HepG2 (cell line): ENCODE measurements around the gene PXK. TPM values are rescaled to one million over a fixed set of nuclear protein-coding genes. Genes with fewer than 3 reads are reported as not detected.
A peak's percentile ranks its signal among the peaks of the same experiment; 100 is the strongest.

ENCODE experiments used
- ATAD3A ChIP-seq: sonication (generic); formaldehyde crosslinking; IDR thresholded peaks from 2 replicates; pipeline ENCODE4 v1.4.0; 2020; ENCODE audit warnings: missing genetic modification reagents
- ATRX ChIP-seq: sonication (generic); formaldehyde crosslinking; IDR thresholded peaks from 2 replicates; pipeline ENCODE4 v1.4.0; 2020; ENCODE audit warnings: missing genetic modification reagents, borderline replicate concordance
- DMTF1 ChIP-seq: sonication (generic); formaldehyde crosslinking; IDR thresholded peaks from 2 replicates; pipeline ENCODE4 v1.4.0; 2020; ENCODE audit warnings: mild to moderate bottlenecking, missing genetic modification reagents
- DNMT1 ChIP-seq: sonication (generic); formaldehyde crosslinking; IDR thresholded peaks from 2 replicates; pipeline ENCODE4 v1.5.1; 2020; ENCODE audit warnings: mild to moderate bottlenecking, missing genetic modification reagents
- MED13 ChIP-seq: sonication (generic); formaldehyde crosslinking; IDR thresholded peaks from 2 replicates; pipeline ENCODE4 v1.5.0; 2020; ENCODE audit warnings: missing genetic modification reagents
- NFKBIZ ChIP-seq: IDR thresholded peaks from 2 replicates; pipeline ENCODE4 v1.6.1; 2018; ENCODE audit warnings: missing genetic modification reagents, missing compliant biosample characterization
- PHF20 ChIP-seq: sonication (generic); formaldehyde crosslinking; IDR thresholded peaks from 2 replicates; pipeline ENCODE4 v1.5.0; 2020; ENCODE audit warnings: mild to moderate bottlenecking, missing genetic modification reagents
- PHF21A ChIP-seq: sonication (generic); formaldehyde crosslinking; IDR thresholded peaks from 2 replicates; pipeline ENCODE4 v1.5.0; 2020; ENCODE audit warnings: mild to moderate bottlenecking, missing genetic modification reagents
- SMYD3 ChIP-seq: sonication (generic); formaldehyde crosslinking; IDR thresholded peaks from 2 replicates; pipeline ENCODE4 v1.8.1; 2023; ENCODE audit warnings: mild to moderate bottlenecking, missing genetic modification reagents
- SRSF1 ChIP-seq: fragments of 200-400 bp; formaldehyde crosslinking; optimal IDR thresholded peaks from 2 replicates; pipeline ENCODE3; 2017; ENCODE audit warnings: mild to moderate bottlenecking, low read depth, low read length, moderate library complexity
- TFE3 ChIP-seq: IDR thresholded peaks from 2 replicates; pipeline ENCODE4 v1.6.1; 2016
- ZBTB42 ChIP-seq: sonication (generic); formaldehyde crosslinking; IDR thresholded peaks from 2 replicates; pipeline ENCODE4 v1.5.0; 2020; ENCODE audit warnings: mild to moderate bottlenecking, missing genetic modification reagents
- ZNF335 ChIP-seq: sonication (generic); formaldehyde crosslinking; IDR thresholded peaks from 2 replicates; pipeline ENCODE4 v1.4.0; 2020; ENCODE audit warnings: missing genetic modification reagents
- ZNF451 ChIP-seq: sonication (generic); formaldehyde crosslinking; IDR thresholded peaks from 2 replicates; pipeline ENCODE4 v1.5.0; 2020; ENCODE audit warnings: mild to moderate bottlenecking, missing genetic modification reagents
- ZNF460 ChIP-seq: sonication (generic); formaldehyde crosslinking; IDR thresholded peaks from 2 replicates; pipeline ENCODE4 v1.5.1; 2020; ENCODE audit warnings: missing genetic modification reagents, mild to moderate bottlenecking, borderline replicate concordance
- ZNF713 ChIP-seq: sonication (generic); formaldehyde crosslinking; IDR thresholded peaks from 2 replicates; pipeline ENCODE4 v1.4.0; 2020; ENCODE audit warnings: mild to moderate bottlenecking, missing genetic modification reagents
- ZNF772 ChIP-seq: sonication (generic); formaldehyde crosslinking; IDR thresholded peaks from 2 replicates; pipeline ENCODE4 v1.5.0; 2020; ENCODE audit warnings: mild to moderate bottlenecking, missing genetic modification reagents
- ZNF879 ChIP-seq: sonication (generic); formaldehyde crosslinking; IDR thresholded peaks from 2 replicates; pipeline ENCODE4 v1.8.1; 2023; ENCODE audit warnings: missing genetic modification reagents
- polyA plus RNA-seq, 8 experiments: library from polyadenylated mRNA; depleted of rRNA in 3 of 8; stranded (reverse) in 7 of 8; unstranded in 1 of 8; fragments of >200 nt; fragmentation: Illumina TruSeq in 4 of 8; extraction: Trizol in 4 of 8; gene quantifications; 2 replicates each; pipeline versions ENCODE4 v1.2.1 to v1.2.3, GENCODE V29; 2011 to 2016; ENCODE audit warnings: low read depth in 4 of 8, missing spikeins in 1 of 8, mixed read lengths in 1 of 8; ENCODE audit not compliant: insufficient read depth in 1 of 8
- total RNA-seq, 5 experiments: library from RNA; depleted of rRNA; stranded (reverse); fragments of >200 nt; fragmentation: Illumina TruSeq; extraction: Trizol; gene quantifications; 2 replicates each; pipeline ENCODE4 v1.2.3, GENCODE V29; 2016; ENCODE audit warnings: low read depth in 1 of 5
- TF ChIP-seq, protein P1 (sequence below): sonication (generic); formaldehyde crosslinking; IDR thresholded peaks from 2 replicates; pipeline ENCODE4; 2020; ENCODE audit warnings: missing genetic modification reagents, mild to moderate bottlenecking, borderline replicate concordance
- TF ChIP-seq, protein P2 (sequence below): sonication (generic); formaldehyde crosslinking; IDR thresholded peaks from 2 replicates; pipeline ENCODE4 v1.9.0; 2021; ENCODE audit warnings: missing genetic modification reagents, borderline replicate concordance

Gene PXK
- total and polyA plus RNA-seq, 2 of the 13 experiments (the other 11 are each of a cell fraction or from before 2014, with no cell fraction given): 6.4 to 18.6 TPM

GRCh38 chr3:58305882-58306711, 26.6 kb upstream of the PXK start, which contains the start of the genes HTD2 and RPP14 (continued):
- no peak for TF ChIP-seq DMTF1
- TF ChIP-seq, protein P1, sequence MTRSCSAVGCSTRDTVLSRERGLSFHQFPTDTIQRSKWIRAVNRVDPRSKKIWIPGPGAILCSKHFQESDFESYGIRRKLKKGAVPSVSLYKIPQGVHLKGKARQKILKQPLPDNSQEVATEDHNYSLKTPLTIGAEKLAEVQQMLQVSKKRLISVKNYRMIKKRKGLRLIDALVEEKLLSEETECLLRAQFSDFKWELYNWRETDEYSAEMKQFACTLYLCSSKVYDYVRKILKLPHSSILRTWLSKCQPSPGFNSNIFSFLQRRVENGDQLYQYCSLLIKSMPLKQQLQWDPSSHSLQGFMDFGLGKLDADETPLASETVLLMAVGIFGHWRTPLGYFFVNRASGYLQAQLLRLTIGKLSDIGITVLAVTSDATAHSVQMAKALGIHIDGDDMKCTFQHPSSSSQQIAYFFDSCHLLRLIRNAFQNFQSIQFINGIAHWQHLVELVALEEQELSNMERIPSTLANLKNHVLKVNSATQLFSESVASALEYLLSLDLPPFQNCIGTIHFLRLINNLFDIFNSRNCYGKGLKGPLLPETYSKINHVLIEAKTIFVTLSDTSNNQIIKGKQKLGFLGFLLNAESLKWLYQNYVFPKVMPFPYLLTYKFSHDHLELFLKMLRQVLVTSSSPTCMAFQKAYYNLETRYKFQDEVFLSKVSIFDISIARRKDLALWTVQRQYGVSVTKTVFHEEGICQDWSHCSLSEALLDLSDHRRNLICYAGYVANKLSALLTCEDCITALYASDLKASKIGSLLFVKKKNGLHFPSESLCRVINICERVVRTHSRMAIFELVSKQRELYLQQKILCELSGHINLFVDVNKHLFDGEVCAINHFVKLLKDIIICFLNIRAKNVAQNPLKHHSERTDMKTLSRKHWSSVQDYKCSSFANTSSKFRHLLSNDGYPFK: peak; percentile 93
- peak; percentile 87 for TF ChIP-seq PHF20
- 0 out of 2 replicates have a peak, but pooled peaks have one; percentile 40 for TF ChIP-seq ATAD3A (CRISPR knock-in tag)
- no peak for TF ChIP-seq ATRX (CRISPR knock-in tag)
- TF ChIP-seq MED13 (CRISPR knock-in tag): 0 out of 2 replicates have a peak, but pooled peaks have one; percentile 9
- TF ChIP-seq, protein P2, sequence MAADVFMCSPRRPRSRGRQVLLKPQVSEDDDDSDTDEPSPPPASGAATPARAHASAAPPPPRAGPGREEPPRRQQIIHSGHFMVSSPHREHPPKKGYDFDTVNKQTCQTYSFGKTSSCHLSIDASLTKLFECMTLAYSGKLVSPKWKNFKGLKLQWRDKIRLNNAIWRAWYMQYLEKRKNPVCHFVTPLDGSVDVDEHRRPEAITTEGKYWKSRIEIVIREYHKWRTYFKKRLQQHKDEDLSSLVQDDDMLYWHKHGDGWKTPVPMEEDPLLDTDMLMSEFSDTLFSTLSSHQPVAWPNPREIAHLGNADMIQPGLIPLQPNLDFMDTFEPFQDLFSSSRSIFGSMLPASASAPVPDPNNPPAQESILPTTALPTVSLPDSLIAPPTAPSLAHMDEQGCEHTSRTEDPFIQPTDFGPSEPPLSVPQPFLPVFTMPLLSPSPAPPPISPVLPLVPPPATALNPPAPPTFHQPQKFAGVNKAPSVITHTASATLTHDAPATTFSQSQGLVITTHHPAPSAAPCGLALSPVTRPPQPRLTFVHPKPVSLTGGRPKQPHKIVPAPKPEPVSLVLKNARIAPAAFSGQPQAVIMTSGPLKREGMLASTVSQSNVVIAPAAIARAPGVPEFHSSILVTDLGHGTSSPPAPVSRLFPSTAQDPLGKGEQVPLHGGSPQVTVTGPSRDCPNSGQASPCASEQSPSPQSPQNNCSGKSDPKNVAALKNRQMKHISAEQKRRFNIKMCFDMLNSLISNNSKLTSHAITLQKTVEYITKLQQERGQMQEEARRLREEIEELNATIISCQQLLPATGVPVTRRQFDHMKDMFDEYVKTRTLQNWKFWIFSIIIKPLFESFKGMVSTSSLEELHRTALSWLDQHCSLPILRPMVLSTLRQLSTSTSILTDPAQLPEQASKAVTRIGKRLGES (CRISPR knock-in tag): no peak
- peak; percentile 88 for TF ChIP-seq NFKBIZ (CRISPR knock-in tag)
- TF ChIP-seq ZNF460 (CRISPR knock-in tag): no peak
- peak; percentile 48 for TF ChIP-seq TFE3 (CRISPR knock-in tag)
- 0 out of 2 replicates have a peak, but pooled peaks have one; percentile 66 for TF ChIP-seq ZNF451 (CRISPR knock-in tag)
- 0 out of 2 replicates have a peak, but pooled peaks have one; percentile 60 for TF ChIP-seq SMYD3 (CRISPR knock-in tag)
- peak; percentile 65 for TF ChIP-seq ZNF772 (CRISPR knock-in tag)
- TF ChIP-seq SRSF1: no peak
- no peak for TF ChIP-seq ZNF879 (CRISPR knock-in tag)
- 0 out of 2 replicates have a peak, but pooled peaks have one; percentile 75 for TF ChIP-seq DNMT1 (CRISPR knock-in tag)
- peak; percentile 97 for TF ChIP-seq ZNF335 (CRISPR knock-in tag)
- TF ChIP-seq ZNF713 (CRISPR knock-in tag): no peak
- no peak; the same call in 1 of the 2 replicates for TF ChIP-seq PHF21A (CRISPR knock-in tag)
- TF ChIP-seq ZBTB42 (CRISPR knock-in tag): peak; percentile 85; the same call in 1 of the 2 replicates
